Measurements from ENCODE around the gene PLPPR3.

PLPPR3 gene

GRCh38 chr19:771332-771785, 50.4 kb downstream of the PLPPR3 start:
- DNase-seq (peak; percentile 57), ATAC-seq (no peak)

GRCh38 chr19:769616-770015, 52.1 kb downstream of the PLPPR3 start:
- DNase-seq (no peak), ATAC-seq (no peak)

DNA sequence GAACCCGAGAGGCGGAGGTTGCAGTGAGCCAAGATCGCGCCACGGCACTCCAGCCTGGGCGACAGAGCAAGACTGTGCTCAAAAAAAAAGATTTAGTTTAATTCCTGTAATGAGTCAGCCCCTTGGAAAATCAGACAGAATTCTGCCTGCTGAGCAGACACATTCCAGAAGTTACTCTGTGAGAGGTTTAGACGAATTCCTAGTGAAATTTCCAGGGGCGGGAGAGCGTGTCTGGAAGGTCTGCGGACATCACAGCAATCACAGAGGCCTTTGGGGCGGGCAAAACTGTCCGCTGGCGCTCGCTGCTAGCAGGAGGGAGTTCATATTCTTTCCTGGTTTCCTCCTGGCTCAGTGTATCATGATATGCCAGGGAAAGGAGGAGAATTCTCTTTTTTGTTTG, 53.3 kb downstream of the PLPPR3 start:
- DNase-seq (no peak), ATAC-seq (no peak)

- DNase-seq: no peak
- ATAC-seq: no peak
These were observed 56.5 kb downstream of the PLPPR3 start for GRCh38 chr19:765179-765738.

- DNase-seq: no peak
- ATAC-seq: no peak
These were observed 57.5 kb downstream of the PLPPR3 start for GRCh38 chr19:764301-764700.

- ATAC-seq (no peak), DNase-seq (no peak)
These were observed 57.9 kb downstream of the PLPPR3 start for GRCh38 chr19:763869-764268.

- no peak for ATAC-seq
- DNase-seq: no peak
These were observed 58.6 kb downstream of the PLPPR3 start for GRCh38 chr19:763181-763580.

All from stimulated activated naive CD8-positive, alpha-beta T cell treated with anti-CD3 and anti-CD28 coated beads, Interleukin-15, Interleukin-2, amounts not matched to agents 100 U/mL and 50 U/mL, for 24 hours (primary cell).